Occipital lobe (tissue), 2 donors: ENCODE data around the gene TCF3. TPM values are rescaled to one million over a fixed set of nuclear protein-coding genes. Genes with fewer than 3 reads are reported as not detected.
"Not testable (repeated sequence)": the region's sequence is repeated elsewhere in the genome, so short reads cannot be mapped to it uniquely, and the experiment has no call there.

Source experiments
- DNase-seq: peaks from one replicate; lab custom pipeline; 2025; lab: John Stamatoyannopoulos, UW
- total RNA-seq: library from RNA; depleted of rRNA; stranded (reverse); fragments of >200 nt; gene quantifications from one replicate; pipeline ENCODE4 v1.2.3, GENCODE V29; 2014

TCF3 gene
- total RNA-seq, 1 donor from 2014 or later: 20.9 TPM

DNA sequence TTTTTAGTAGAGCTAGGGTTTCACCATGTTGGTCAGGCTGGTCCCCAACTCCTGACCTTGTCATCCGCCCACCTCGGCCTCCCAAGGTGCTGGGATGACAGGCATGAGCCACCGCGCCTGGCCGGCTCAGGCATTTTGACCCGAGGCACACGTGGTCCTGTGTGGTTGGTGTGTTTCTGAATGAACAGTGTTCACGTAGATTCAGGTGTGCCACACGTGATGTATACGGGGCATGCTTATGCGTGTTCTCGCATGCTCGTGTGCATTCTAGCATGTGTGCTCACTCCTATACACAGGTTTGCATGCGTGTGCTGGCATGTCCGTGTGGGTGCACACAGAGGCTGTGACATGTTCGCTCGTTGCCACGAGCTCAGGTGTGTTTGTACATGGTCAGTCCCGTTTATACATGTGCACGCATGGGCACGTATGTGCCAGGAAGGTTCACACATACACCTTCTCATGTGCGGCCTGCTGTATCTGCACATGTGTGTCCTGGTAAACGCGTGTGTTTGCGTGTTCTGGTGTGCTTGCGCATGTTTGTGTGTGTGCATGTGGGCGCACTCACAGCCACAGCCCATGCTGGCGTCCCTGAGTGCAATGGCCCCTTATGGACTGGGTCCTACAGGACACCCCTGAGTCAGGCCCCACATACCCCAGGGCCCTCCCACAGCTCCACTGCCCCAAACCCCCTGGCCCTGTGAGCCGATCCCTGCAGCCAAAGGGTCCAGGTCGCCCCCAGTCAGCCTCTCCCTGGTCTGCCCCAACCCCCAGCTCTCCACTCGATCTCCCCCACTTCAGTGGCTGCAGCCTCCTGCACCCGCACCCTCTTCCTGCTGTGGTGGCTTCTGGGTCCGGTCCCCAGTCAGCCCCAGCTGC, 20.6 kb upstream of the TCF3 start:
- DNase-seq: no peak

DNA sequence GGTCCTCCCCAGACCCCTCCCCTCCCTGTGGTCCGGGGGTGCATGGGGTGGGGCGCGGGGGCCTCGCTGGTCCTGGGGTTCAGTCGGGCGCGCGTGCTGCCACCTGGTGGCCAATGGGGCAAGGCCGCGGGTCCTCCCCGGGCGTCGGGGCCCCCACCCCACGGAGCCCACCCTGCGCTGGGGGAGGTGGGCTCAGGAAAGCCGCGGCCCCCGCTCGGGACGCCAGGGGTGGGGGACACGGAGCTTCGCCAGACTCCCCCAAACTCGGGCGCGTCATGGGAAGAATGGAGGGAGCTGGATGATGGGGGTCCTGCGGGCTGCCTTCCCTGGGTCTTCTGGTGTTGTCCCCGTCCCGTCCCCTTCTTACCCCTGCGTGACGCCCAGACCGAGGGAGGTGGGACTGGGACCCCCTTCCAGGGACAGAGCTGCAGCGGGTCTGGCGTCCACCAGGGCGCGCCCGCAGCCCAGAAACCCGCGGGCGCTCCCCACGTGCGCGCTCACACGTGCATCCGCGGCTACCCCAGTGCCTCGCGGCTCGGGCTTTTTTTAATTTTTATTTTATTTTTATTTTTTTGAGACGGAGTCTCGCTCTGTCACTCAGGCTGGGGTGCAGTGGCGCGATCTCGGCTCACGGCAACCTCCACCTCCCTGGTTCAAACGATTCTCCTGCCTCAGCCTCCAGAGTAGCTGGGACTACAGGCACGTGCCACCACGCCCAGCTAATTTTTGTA, 19.8 kb upstream of the TCF3 start:
- DNase-seq: no peak

DNA sequence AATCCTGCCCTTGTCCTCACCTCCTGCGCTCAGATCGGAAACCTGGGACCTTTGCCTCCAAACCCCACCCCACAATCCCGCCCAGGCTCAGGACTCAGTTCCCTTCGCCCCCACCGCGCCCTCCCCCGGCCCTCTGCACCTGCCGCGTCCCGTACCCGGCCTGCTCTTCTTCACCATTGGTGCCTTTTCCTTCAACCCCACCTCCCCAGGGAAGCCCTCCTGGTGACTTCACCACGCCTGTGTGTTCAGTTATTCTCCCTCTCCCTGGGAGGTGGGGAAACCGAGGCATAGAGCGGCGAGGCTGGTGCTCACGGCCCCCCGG, 19.3 kb upstream of the TCF3 start:
- no peak for DNase-seq

DNA sequence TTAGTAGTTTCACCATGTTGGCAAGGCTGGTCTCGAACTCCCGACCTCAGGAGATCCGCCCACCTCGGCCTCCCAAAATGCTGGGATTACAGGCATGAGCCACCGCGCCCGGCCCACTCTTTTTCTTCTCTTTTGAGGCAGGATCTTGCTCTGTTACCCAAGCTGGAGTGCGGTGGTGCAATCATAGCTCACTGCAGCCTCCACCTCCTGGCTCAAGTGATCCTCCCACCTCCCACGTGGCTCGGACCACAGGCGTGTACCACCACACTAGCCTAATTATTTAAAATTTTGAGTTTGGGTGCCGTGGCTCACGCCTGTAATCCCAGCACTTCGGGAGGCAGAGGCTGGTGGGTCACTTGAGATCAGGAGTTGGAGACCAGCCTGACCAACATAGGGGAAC, 18.3 kb upstream of the TCF3 start:
- DNase-seq: not testable (repeated sequence)

- no peak for DNase-seq
Measured at GRCh38 chr19:1668486-1669270, 16.3 kb upstream of the TCF3 start.

- DNase-seq: no peak
Measured at GRCh38 chr19:1668048-1668485, 15.7 kb upstream of the TCF3 start.

DNA sequence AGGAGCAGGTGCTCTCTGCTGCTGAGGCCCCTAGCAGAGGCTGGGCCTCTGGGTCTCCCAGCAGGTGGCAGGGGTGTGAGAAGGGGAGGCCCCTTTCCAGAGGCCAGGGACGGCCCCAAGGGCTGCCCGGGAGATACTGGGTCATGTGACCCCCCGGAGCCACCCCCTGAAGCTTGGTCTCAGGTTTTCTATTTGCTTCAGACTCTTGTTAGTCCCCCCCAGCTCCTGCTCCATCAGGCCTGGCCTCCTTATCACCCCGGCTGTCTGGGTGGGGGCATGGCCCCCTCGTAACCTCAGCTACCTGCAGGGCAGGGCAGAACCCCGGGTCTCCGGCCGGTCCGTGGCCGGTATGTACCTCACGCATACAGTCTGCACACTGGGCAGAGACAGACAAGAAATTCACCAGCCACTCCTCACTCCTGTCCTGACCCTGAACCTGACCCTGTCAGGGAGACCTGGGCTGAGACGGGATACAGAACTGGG, 13.2 kb upstream of the TCF3 start:
- DNase-seq: no peak

DNA sequence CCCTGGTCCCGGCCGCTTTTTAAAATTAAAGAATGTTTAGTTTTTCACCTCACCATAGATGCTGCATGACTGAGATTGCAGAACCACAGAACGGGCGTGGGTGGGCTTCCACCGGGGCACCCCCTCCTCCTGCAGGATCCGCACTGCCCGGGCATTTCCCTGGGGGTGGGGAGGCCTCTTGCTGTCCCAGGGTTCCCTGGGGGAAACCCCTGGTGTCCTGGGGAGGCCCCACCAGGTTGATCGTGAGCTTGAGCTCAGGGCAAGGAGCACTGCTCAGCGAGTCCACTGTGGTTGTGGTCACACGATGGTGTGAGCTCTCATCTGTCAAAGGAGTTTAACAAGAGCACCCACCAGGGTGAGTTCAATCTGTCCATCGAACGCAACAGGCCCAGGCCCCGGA, 11.4 kb upstream of the TCF3 start:
- no peak for DNase-seq

- not testable (repeated sequence) for DNase-seq
Measured at GRCh38 chr19:1663227-1663626, 10.8 kb upstream of the TCF3 start.

GRCh38 chr19:1661995-1662394, 9.6 kb upstream of the TCF3 start:
- no peak for DNase-seq

- no peak for DNase-seq
Measured at GRCh38 chr19:1659084-1659427, 6.6 kb upstream of the TCF3 start.

DNA sequence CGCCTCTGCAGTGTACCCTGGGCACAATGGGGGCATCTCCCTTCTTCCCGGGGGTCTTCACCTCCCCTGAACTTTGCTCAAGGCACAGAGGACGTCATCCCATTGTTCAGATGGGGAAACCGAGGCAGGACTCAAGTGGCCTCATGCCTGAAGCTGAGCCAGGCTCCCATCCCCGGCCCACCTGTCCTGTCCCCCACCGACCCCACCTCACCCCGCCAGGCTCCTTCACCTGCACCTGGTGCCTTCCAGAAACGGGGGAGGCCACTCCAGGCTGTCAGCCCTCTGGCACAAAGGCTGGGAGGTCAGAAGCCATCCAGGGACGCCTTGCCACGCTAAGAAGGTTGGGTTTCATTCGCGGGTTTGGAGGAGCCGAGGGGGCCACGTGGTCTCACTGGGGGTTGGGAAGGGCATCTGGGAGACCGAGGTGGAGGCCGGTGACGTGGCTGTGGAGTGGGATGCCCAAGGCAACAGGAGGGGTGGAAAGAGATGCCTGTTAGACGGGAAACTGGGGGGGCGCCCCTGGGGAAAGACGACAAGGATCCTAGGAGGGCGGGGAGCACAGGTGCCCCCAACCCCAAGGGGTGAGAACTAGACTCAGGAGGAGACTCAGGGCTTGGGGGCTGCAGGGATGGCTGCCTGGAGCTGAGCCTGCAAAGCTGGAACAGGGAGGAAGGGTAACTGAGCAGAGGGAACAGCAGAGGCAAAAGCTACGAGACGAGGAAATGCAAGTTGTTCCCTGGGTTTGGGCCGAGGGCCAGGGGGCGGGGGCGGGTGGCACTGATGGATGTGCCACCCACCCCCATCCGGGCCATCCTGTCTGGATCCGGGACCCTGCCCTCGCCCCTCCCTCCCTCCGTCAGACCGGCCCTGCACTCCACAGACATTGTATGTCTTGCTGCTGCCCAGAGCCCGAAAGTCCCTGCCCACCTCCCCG, 6.0 kb upstream of the TCF3 start:
- no peak for DNase-seq

DNA sequence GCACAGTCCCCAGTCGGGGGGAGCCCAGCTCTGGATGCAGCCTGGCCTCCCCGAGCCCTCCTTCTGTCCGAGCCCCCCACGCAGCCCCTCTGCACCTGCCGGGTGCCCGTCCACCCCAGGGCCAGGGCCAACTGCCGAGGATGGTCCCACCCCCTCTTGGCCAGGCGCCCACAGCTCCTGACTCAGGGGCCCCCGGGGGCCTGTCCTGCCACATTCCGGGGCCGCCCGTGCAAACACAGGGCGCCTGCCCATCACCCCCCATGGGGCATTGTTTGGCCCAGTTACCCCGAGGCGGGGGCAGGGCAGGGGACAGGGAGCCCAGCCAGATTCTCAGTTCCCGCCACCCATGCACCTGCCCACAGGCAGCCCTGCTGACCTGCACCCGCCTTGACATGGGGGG, 5.3 kb upstream of the TCF3 start:
- DNase-seq: no peak

- DNase-seq: no peak
Measured at GRCh38 chr19:1656988-1657536, 4.6 kb upstream of the TCF3 start.

DNA sequence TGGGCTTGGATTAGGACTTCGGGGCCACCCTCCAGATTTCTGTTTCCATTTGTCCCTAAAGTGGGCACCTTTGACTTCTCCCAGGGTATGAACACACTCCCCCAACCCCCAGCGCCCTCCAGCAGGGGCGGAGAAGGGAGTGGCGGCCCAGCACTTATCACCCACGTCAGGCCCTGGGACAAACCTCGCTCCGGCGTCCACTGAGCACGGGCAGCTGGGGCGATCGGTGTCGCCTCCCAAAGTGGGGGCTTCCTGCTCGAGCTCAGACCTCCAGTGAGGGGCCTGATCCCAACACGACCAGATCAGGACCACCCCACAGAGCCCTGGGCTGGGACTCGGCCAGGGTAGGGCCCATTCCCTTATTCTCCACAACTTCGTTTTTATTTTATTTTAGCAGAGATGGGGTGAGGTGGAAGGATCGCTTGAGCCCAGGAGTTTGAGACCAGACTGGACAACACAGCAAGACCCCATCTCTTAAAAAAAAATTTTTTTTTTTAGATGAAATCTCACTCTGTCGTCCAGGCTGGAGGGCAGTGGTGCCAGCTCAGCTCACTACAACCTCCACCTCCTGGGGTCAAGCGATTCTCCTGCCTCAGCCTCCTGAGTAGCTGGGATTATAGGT, 3.7 kb upstream of the TCF3 start:
- no peak for DNase-seq

DNA sequence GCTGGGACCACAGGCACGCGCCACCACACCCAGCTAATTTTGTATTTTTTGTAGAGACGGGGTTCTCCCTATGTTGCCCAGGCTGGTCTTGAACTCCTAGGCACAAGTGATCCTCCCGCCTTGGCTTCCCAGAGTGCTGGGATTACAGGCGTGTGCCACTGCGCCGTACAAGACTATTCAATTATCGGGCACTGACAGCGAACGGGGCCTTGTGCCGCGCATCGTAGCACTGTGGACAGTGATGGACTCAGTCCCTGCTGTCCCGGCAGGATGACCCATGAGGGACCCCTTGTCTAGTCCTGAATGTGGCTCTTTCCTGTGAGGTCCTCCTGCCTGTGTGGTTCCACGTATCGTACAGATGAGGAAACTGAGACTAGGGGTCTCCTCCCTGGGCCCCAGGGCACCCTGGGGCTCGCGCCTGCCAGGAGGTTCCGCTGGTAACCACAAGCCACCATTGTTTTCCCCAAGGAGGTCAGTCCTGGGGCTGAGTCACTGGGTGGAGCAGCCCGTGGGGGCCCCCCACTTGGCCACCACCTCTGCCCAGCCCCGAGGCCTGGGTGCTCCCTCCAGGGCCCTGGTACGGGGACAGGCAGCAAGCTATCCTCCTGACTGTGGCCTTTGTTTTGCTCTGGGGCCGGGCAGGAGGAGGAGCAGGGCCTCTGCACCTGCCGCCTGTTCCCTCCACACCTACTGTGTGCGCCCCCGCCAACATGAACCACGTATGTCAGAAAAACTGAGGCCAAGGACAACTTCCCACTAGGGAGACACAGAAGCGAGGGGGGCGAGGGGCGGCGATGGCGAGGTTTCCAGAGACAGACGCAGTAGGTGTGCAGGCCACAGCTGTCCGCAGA, 2.9 kb upstream of the TCF3 start:
- no peak for DNase-seq

DNA sequence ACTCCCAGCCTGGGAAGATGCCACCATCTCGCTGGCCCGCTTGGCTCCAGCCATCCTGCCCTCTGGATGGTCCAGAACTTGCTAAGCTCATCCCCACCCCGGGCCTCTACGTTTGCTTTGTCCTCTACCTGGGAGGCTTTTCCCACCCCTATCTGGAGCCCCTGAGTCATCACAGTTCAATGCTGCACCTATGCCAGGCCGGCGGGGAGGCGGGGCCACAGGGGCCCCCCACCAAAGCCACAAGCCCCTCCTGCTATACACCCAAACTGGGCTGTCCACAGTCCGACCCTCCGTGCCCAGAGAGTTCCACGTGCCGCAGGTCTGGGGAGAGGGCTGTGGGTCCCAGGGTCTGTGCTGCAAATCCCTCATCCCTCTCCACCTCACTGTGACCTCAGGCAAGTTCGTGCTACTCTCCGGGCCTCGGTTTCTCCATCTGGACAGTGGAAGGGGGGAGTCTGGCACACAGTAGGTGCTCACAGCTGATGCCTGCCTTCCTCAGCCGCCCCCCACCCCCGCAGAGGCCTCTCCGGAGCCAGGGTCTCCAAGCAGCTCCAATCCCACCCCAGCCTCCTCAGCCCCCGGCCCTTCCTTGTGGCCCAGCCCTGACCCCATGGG, 1.9 kb upstream of the TCF3 start:
- DNase-seq: no peak

- no peak for DNase-seq
Measured at GRCh38 chr19:1653300-1653628, 849 bp upstream of the TCF3 start.
